GM12878 (cell line): ENCODE data around the gene STK39. TPM values are rescaled to one million over a fixed set of nuclear protein-coding genes. Genes with fewer than 3 reads are reported as not detected.

ENCODE experiments used
- ATAC-seq: fragments of 200-7000 bp; cut with Tn5 transposase; 3 replicates; pipeline ENCODE4 v1.9.1; 2020; ENCODE audit warnings: mild to moderate bottlenecking, moderate library complexity
- BruUV-seq: library from RNA; stranded (reverse); fragments of 400-500 nt; replicated peaks from 2 replicates; lab custom pipeline; 2021; lab: Mats Ljungman, UMichigan
- CTCF ChIA-PET: fragments of 300-600 bp; sonication (Branson Sonifier 250); formaldehyde crosslinking; extraction: SDS; loops from one replicate; lab custom pipeline; 2021; ENCODE audit warnings: inconsistent platforms; lab: Yijun Ruan, JAX
- POLR2A ChIA-PET: fragments of 350-600 bp; formaldehyde crosslinking; extraction: SDS; loops from one replicate; lab custom pipeline; 2021; ENCODE audit warnings: inconsistent platforms; lab: Charles Lee
- RAD21 ChIA-PET: fragments of 300-600 bp; sonication (Branson Sonifier 250); formaldehyde crosslinking; loops from one replicate; lab custom pipeline; 2023; ENCODE audit warnings: antibody characterized with exemption; ENCODE audit not compliant: unreplicated experiment; lab: Charles Lee
- SMC1A ChIA-PET: fragments of 300-600 bp; sonication (Branson Sonifier 250); formaldehyde crosslinking; loops from one replicate; lab custom pipeline; 2023; ENCODE audit not compliant: unreplicated experiment, uncharacterized antibody; lab: Charles Lee
- DNase-seq: peaks from one replicate; pipeline ENCODE4 v3.0.0-alpha.2; 2011; ENCODE audit warnings: low read depth, low spot score
- FAIRE-seq: peaks from 3 replicates; lab custom pipeline; 2011; peaks lifted over from hg19 to GRCh38; lab: Jason Lieb, UNC
- H2AFZ ChIP-seq: 2 replicates; pipeline ENCODE4 v1.6.0; 2011; ENCODE audit warnings: low read depth, low read length, control low read depth; ENCODE audit not compliant: control insufficient read depth
- H3K27ac ChIP-seq: 2 replicates; pipeline ENCODE4 v1.5.1; 2011; ENCODE audit warnings: control low read depth; ENCODE audit not compliant: control insufficient read depth, insufficient read depth
- H3K27me3 ChIP-seq, 2 experiments: replicated peaks in 1 of 2; 2 replicates each; pipeline versions ENCODE4 v1.6.0 to v1.6.1; 2011; ENCODE audit warnings: low read length in 1 of 2; ENCODE audit not compliant: control insufficient read depth in 2 of 2, insufficient read depth in 2 of 2
- H3K36me3 ChIP-seq, 2 experiments: 2 replicates each; pipeline ENCODE4 v1.5.1; 2011; ENCODE audit warnings: low read length in 1 of 2; ENCODE audit not compliant: control insufficient read depth in 2 of 2, insufficient read depth in 2 of 2
- H3K4me1 ChIP-seq: 2 replicates; pipeline ENCODE4 v1.6.1; 2011; ENCODE audit warnings: mild to moderate bottlenecking, low read length, moderate library complexity, mixed read lengths; ENCODE audit not compliant: control insufficient read depth, insufficient read depth
- H3K4me2 ChIP-seq: 2 replicates; pipeline ENCODE4 v1.6.0; 2011; ENCODE audit warnings: control low read depth; ENCODE audit not compliant: control insufficient read depth, insufficient read depth
- H3K4me3 ChIP-seq: fragments of 200-600 bp; sonication (generic); 2 replicates; pipeline ENCODE4 v1.5.1; 2016
- H3K79me2 ChIP-seq: 2 replicates; pipeline ENCODE4 v1.6.0; 2011; ENCODE audit warnings: low read length; ENCODE audit not compliant: control insufficient read depth, insufficient read depth
- H3K9ac ChIP-seq: 2 replicates; pipeline ENCODE4 v1.8.0; 2011; ENCODE audit warnings: low read length, control low read depth, mixed read lengths; ENCODE audit not compliant: control insufficient read depth, insufficient read depth
- H3K9me3 ChIP-seq: replicated peaks from 3 replicates; pipeline ENCODE4 v1.5.1; 2011; ENCODE audit warnings: mild to moderate bottlenecking, low read length; ENCODE audit not compliant: control insufficient read depth, insufficient read depth
- H4K20me1 ChIP-seq: 2 replicates; pipeline ENCODE4 v1.6.0; 2011; ENCODE audit not compliant: control insufficient read depth, insufficient read depth
- ATF2 ChIP-seq: IDR thresholded peaks from 2 replicates; pipeline ENCODE4 v1.6.1; 2012; ENCODE audit warnings: low read length, inconsistent platforms
- CHD1 ChIP-seq: IDR thresholded peaks from 2 replicates; pipeline ENCODE4 v1.6.1; 2012; ENCODE audit warnings: low read depth, low read length, improper control_type of control experiment
- CTCF ChIP-seq, 3 experiments: IDR thresholded peaks in 2 of 3; conservative IDR thresholded peaks in 1 of 3; 2 replicates each; pipeline ENCODE4 v1.5.1; 2011; ENCODE audit warnings: low read depth in 3 of 3, low read length in 3 of 3, mild to moderate bottlenecking in 3 of 3, control low read depth in 2 of 3, moderate library complexity in 2 of 3, inconsistent platforms in 1 of 3, mixed read lengths in 1 of 3; ENCODE audit not compliant: control insufficient read depth in 2 of 3, insufficient read depth in 1 of 3; ENCODE audit errors: extremely low read depth in 1 of 3
- EZH2 ChIP-seq: IDR thresholded peaks from 2 replicates; pipeline ENCODE4 v1.6.1; 2012; ENCODE audit warnings: low read depth, mild to moderate bottlenecking, control low read depth, inconsistent platforms, low read length, borderline replicate concordance; ENCODE audit not compliant: control insufficient read depth
- IRF5 ChIP-seq: fragments of 450-650 bp; IDR thresholded peaks from 2 replicates; pipeline ENCODE4 v1.6.1; 2017; ENCODE audit warnings: borderline replicate concordance
- MEF2B ChIP-seq: fragments of 450-650 bp; IDR thresholded peaks from 2 replicates; pipeline ENCODE4 v1.6.1; 2018; ENCODE audit warnings: mild to moderate bottlenecking, moderate library complexity; ENCODE audit not compliant: partially characterized antibody, poor library complexity, severe bottlenecking
- MYC ChIP-seq: IDR thresholded peaks from 2 replicates; pipeline ENCODE4 v1.6.1; 2011; ENCODE audit warnings: mild to moderate bottlenecking, low read length, moderate library complexity, inconsistent platforms; ENCODE audit not compliant: insufficient read depth, insufficient replicate concordance, insufficient read length, severe bottlenecking
- NKRF ChIP-seq: fragments of 450-650 bp; conservative IDR thresholded peaks from 2 replicates; pipeline ENCODE4 v1.6.1; 2017; ENCODE audit warnings: mild to moderate bottlenecking, moderate library complexity
- NR2C2 ChIP-seq: IDR thresholded peaks from 2 replicates; pipeline ENCODE4 v1.6.1; 2011; ENCODE audit warnings: borderline replicate concordance, low read depth; ENCODE audit not compliant: control insufficient read depth, insufficient read length
- SIN3A ChIP-seq: IDR thresholded peaks from 2 replicates; pipeline ENCODE4 v1.6.1; 2012; ENCODE audit warnings: low read depth, low read length, improper control_type of control experiment
- STAT3 ChIP-seq: IDR thresholded peaks from 2 replicates; pipeline ENCODE4 v1.6.1; 2011; ENCODE audit warnings: low read depth, low read length, improper control_type of control experiment
- TBL1XR1 ChIP-seq: IDR thresholded peaks from 2 replicates; pipeline ENCODE4 v1.6.1; 2012; ENCODE audit warnings: low read depth, low read length, improper control_type of control experiment
- ZBTB33 ChIP-seq: fragments of 450-650 bp; IDR thresholded peaks from 2 replicates; pipeline ENCODE4 v1.6.1; 2017; ENCODE audit warnings: mild to moderate bottlenecking
- WGBS: methylation state at CpG from one replicate; pipeline ENCODE4 v1.1.6; 2016; ENCODE audit warnings: low lambda C conversion rate; ENCODE audit not compliant: insufficient replicate concordance, insufficient coverage; ENCODE audit errors: missing lambda C conversion rate; 5-methylcytosine and 5-hydroxymethylcytosine counted together
- in situ Hi-C: fragments of 300-500 bp; cut with MboI; formaldehyde crosslinking; loops from 9 replicates; pipeline ENCODE4 v1.14.3; 2018; ENCODE audit warnings: mixed read lengths
- intact Hi-C: fragments of 100-400 bp; cut with micrococcal nuclease; formaldehyde crosslinking; loops from one replicate; pipeline ENCODE4 v1.14.2; 2022; ENCODE audit not compliant: unreplicated experiment
- polyA plus RNA-seq, 11 experiments: library from polyadenylated mRNA; depleted of rRNA in 4 of 11; unstranded in 6 of 11; stranded (reverse) in 5 of 11; fragments of >200 nt; fragmentation: Nextera tagmentation in 4 of 11; fragmentation: Illumina TruSeq in 1 of 11; extraction: Ambion mirVana in 4 of 11; extraction: Trizol in 1 of 11; gene quantifications; 1 replicate in 1 of 11; 2 replicates in 10 of 11; pipeline versions ENCODE4 v1.2.1 to v1.2.3, GENCODE V29; 2011 to 2016; ENCODE audit warnings: inconsistent platforms in 2 of 11, missing spikeins in 2 of 11, low read depth in 1 of 11
- total RNA-seq, 4 experiments: library from RNA; depleted of rRNA in 3 of 4; stranded (reverse); fragments of >200 nt in 3 of 4; fragmentation: Illumina TruSeq in 1 of 4; extraction: Trizol in 1 of 4; gene quantifications; 2 replicates each; pipeline versions ENCODE4 v1.2.1 to v1.2.3, GENCODE V29; 2013 to 2021

STK39 gene
- total and polyA plus RNA-seq, 10 of the 15 experiments (the other 5 are each of a cell fraction or from before 2014, with no cell fraction given): 0.03 to 0.21 (median 0.07) TPM; not detected in 5

- ChIA-PET POLR2A (no interaction called here), CTCF (no interaction called here), RAD21 (no interaction called here), SMC1A (no interaction called here)
- FAIRE-seq (no peak), ATAC-seq (no peak), DNase-seq (no peak)
- Histone ChIP-seq H3K9me3 (no peaks in the 10 kb centered on the region), H3K4me2 (no peak overlapping the region), H4K20me1 (no peaks in the 10 kb centered on the region), H3K4me1 (no peaks in the 10 kb centered on the region), H3K79me2 (no peaks in the 10 kb centered on the region), H3K4me3 (no peak overlapping the region), H3K36me3 (no peaks in the 10 kb centered on the region), H2AFZ (no peak overlapping the region), H3K27me3 (no peaks in the 10 kb centered on the region), H3K27ac (no peak overlapping the region), H3K9ac (no peak overlapping the region)
- intact Hi-C loops (no loop called here), in situ Hi-C loops (no loop called here)
- BruUV-seq: no TSS peak
- WGBS: 63% methylated on average over 5 of the region's 5 CpGs
- TF ChIP-seq IRF5 (no peak), EZH2 (no peak), MEF2B (no peak), CHD1 (no peak), MYC (no peak), NKRF (no peak), NR2C2 (no peak), TBL1XR1 (no peak), ATF2 (no peak), STAT3 (no peak), SIN3A (no peak), CTCF (IDR thresholded peaks at IDR 0.05 in 2 of 3, conservative IDR thresholded peaks at IDR 0.05 in 1 of 3; ENCODE audit: control insufficient read depth in 2 of 3, extremely low read depth in 1 of 3, insufficient read depth in 1 of 3, low read depth in 3 of 3, low read length in 3 of 3) (no peak), ZBTB33 (no peak)
Measured at GRCh38 chr2:168034616-168035015, 212.8 kb downstream of the STK39 start.
